Caco-2 (cell line): ENCODE results near the gene PHLPP1. TPM values are rescaled to one million over a fixed set of nuclear protein-coding genes. Genes with fewer than 3 reads are reported as not detected.

Experiments
- BruUV-seq: library from RNA; stranded (reverse); fragments of 400-500 nt; replicated peaks from 2 replicates; lab custom pipeline; 2021; lab: Mats Ljungman, UMichigan
- CTCF ChIA-PET: fragments of 300-600 bp; sonication (Branson Sonifier 250); formaldehyde crosslinking; loops from one replicate; lab custom pipeline; 2022; ENCODE audit warnings: antibody characterized with exemption; lab: Charles Lee
- POLR2A ChIA-PET: fragments of 300-600 bp; sonication (Branson Sonifier 250); formaldehyde crosslinking; loops from one replicate; lab custom pipeline; 2022; ENCODE audit warnings: antibody characterized with exemption; lab: Charles Lee
- DNase-seq, 2 experiments: peaks; one replicate each; pipeline versions ENCODE4 v3.0.0 to v3.0.0-alpha.2; 2020 to 2022
- H3K27me3 ChIP-seq: replicated peaks from 2 replicates; pipeline ENCODE4 v1.6.0; 2011; ENCODE audit warnings: low read length; ENCODE audit not compliant: control insufficient read depth, insufficient read depth
- H3K36me3 ChIP-seq: 2 replicates; pipeline ENCODE4 v1.5.1; 2011; ENCODE audit warnings: low read length; ENCODE audit not compliant: control insufficient read depth, insufficient read depth
- H3K4me1 ChIP-seq: fragments of 250-450 bp; sonication (Bioruptor Pico); 2 replicates; pipeline ENCODE4 v1.5.1; 2020; ENCODE audit warnings: mild to moderate bottlenecking
- H3K4me3 ChIP-seq: 2 replicates; pipeline ENCODE4 v1.5.1; 2011; ENCODE audit warnings: low read depth, mild to moderate bottlenecking, control low read depth, low read length
- H3K9me3 ChIP-seq: fragments of 250-450 bp; sonication (Bioruptor Pico); 2 replicates; pipeline ENCODE4 v1.5.1; 2020; ENCODE audit warnings: mild to moderate bottlenecking, moderate library complexity
- H3K27ac Mint-ChIP-seq: one replicate; pipeline ENCODE4 v1.8.0; 2022; ENCODE audit warnings: mixed read lengths; ENCODE audit not compliant: unreplicated experiment
- H3K27me3 Mint-ChIP-seq: one replicate; pipeline ENCODE4 v1.8.0; 2022; ENCODE audit warnings: mixed read lengths; ENCODE audit not compliant: insufficient read depth, unreplicated experiment
- H3K36me3 Mint-ChIP-seq: one replicate; pipeline ENCODE4 v1.8.0; 2022; ENCODE audit warnings: mild to moderate bottlenecking, mixed read lengths; ENCODE audit not compliant: insufficient read depth, unreplicated experiment
- H3K4me1 Mint-ChIP-seq: one replicate; pipeline ENCODE4 v1.8.0; 2022; ENCODE audit warnings: low read depth, mixed read lengths; ENCODE audit not compliant: unreplicated experiment
- H3K4me3 Mint-ChIP-seq: one replicate; pipeline ENCODE4 v1.8.0; 2022; ENCODE audit warnings: mild to moderate bottlenecking, moderate library complexity, mixed read lengths; ENCODE audit not compliant: unreplicated experiment
- H3K9me3 Mint-ChIP-seq: one replicate; pipeline ENCODE4 v1.8.0; 2022; ENCODE audit warnings: mixed read lengths; ENCODE audit not compliant: unreplicated experiment
- CTCF ChIP-seq, 2 experiments: fragments of 200-600 bp in 1 of 2; IDR thresholded peaks; 1 replicate in 1 of 2; 2 replicates in 1 of 2; pipeline versions ENCODE4 v1.5.1 to v1.8.0; 2011 to 2022; ENCODE audit warnings: antibody characterized with exemption in 1 of 2, control low read depth in 1 of 2, inconsistent platforms in 1 of 2, low read depth in 1 of 2, low read length in 1 of 2, mild to moderate bottlenecking in 1 of 2, moderate library complexity in 1 of 2; ENCODE audit not compliant: insufficient read depth in 1 of 2, severe bottlenecking in 1 of 2, unreplicated experiment in 1 of 2
- intact Hi-C: fragments of 100-400 bp; cut with micrococcal nuclease; formaldehyde crosslinking; loops from one replicate; pipeline ENCODE4 v1.10.0; 2022; ENCODE audit not compliant: unreplicated experiment
- total RNA-seq: library from RNA; stranded (reverse); gene quantifications from 2 replicates; pipeline ENCODE4 v1.2.3, GENCODE V29; 2022

The PHLPP1 gene
- total RNA-seq, 1 experiment from 2014 or later = 20.1 TPM

- H3K36me3 Mint-ChIP-seq = no peaks in the 10 kb centered on the region
- no TSS peak for BruUV-seq
- CTCF ChIA-PET = no interaction called here
Observed at GRCh38 chr18:62751341-62751821, 36.0 kb downstream of the PHLPP1 start.

DNA sequence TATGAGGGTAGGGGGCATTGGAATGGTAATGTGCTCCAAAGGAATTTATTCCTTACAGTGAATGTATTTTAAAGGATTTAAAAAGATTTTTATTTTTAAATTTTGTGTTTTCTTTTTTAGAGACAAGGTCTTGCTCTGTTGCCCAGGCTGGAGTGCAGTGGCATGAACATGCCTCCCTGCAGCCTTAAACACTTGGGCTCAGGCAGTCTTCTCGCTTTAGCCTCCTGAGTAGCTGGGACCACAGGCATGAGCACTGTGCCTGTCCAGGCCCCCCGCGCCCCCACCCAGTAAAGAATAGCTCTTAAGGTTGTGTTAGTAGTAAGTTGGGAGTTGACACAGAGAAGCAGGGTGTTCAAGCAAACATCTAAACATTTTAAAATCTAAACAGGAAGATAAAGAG, 36.6 kb downstream of the PHLPP1 start:
- ChIA-PET POLR2A (no interaction called here), CTCF (no interaction called here)
- no peaks in the 10 kb centered on the region for H3K27me3 ChIP-seq
- TF ChIP-seq CTCF (IDR thresholded peaks at IDR 0.05; ENCODE audit: insufficient read depth in 1 of 2, low read depth in 1 of 2, low read length in 1 of 2, severe bottlenecking in 1 of 2, unreplicated experiment in 1 of 2) = no peak
- no peaks in the 10 kb centered on the region for H3K27me3 Mint-ChIP-seq
- DNase-seq = no peak
- no peak overlapping the region for H3K4me3 Mint-ChIP-seq
- no peaks in the 10 kb centered on the region for H3K9me3 Mint-ChIP-seq
- no peaks in the 10 kb centered on the region for H3K36me3 Mint-ChIP-seq
- H3K9me3 ChIP-seq = no peaks in the 10 kb centered on the region
- no TSS peak for BruUV-seq
- no peaks in the 10 kb centered on the region for H3K36me3 ChIP-seq
- no peak overlapping the region for H3K4me3 ChIP-seq
- no peak overlapping the region for H3K27ac Mint-ChIP-seq
- H3K4me1 Mint-ChIP-seq = peaks cover 10% of the 10 kb centered on the region
- H3K4me1 ChIP-seq = peaks cover 17% of the 10 kb centered on the region; the same call in 1 of the 2 replicates
- intact Hi-C loops = no loop called here

More at GRCh38 chr18:62751341-62751821, 36.0 kb downstream of the PHLPP1 start:
- H3K27ac Mint-ChIP-seq = no peak overlapping the region
- Histone ChIP-seq H3K4me1 (peaks cover 17% of the 10 kb centered on the region; the same call in 1 of the 2 replicates), H3K4me3 (no peak overlapping the region), H3K9me3 (no peaks in the 10 kb centered on the region), H3K36me3 (no peaks in the 10 kb centered on the region), H3K27me3 (no peaks in the 10 kb centered on the region)
- no peaks in the 10 kb centered on the region for H3K27me3 Mint-ChIP-seq
- intact Hi-C loops = no loop called here
- H3K4me3 Mint-ChIP-seq = no peak overlapping the region
- peaks cover 10% of the 10 kb centered on the region for H3K4me1 Mint-ChIP-seq
- H3K9me3 Mint-ChIP-seq = no peaks in the 10 kb centered on the region
- POLR2A ChIA-PET = no interaction called here
- DNase-seq = no peak
- no peak for TF ChIP-seq CTCF (IDR thresholded peaks at IDR 0.05; ENCODE audit: insufficient read depth in 1 of 2, low read depth in 1 of 2, low read length in 1 of 2, severe bottlenecking in 1 of 2, unreplicated experiment in 1 of 2)

GRCh38 chr18:62754026-62754425, 38.7 kb downstream of the PHLPP1 start:
- H3K36me3 Mint-ChIP-seq = no peaks in the 10 kb centered on the region
- peaks cover 17% of the 10 kb centered on the region; the same call in 1 of the 2 replicates for H3K4me1 ChIP-seq
- H3K9me3 ChIP-seq = no peaks in the 10 kb centered on the region
- ChIA-PET CTCF (interaction anchor here (0.5 kb wide), 1 partner anchor 350 kb away, joined by 9 read pairs; no protein-coding TSS in a partner anchor), POLR2A (no interaction called here)
- no peak for DNase-seq
- intact Hi-C loops = no loop called here
- no peaks in the 10 kb centered on the region for H3K36me3 ChIP-seq
- no peak for TF ChIP-seq CTCF (IDR thresholded peaks at IDR 0.05; ENCODE audit: insufficient read depth in 1 of 2, low read depth in 1 of 2, low read length in 1 of 2, severe bottlenecking in 1 of 2, unreplicated experiment in 1 of 2)
- BruUV-seq = no TSS peak
- no peak overlapping the region for H3K4me3 Mint-ChIP-seq
- no peaks in the 10 kb centered on the region for H3K27me3 Mint-ChIP-seq
- H3K4me3 ChIP-seq = no peak overlapping the region
- no peaks in the 10 kb centered on the region for H3K27me3 ChIP-seq
- no peaks in the 10 kb centered on the region for H3K9me3 Mint-ChIP-seq
- H3K27ac Mint-ChIP-seq = no peak overlapping the region
- H3K4me1 Mint-ChIP-seq = peaks cover 10% of the 10 kb centered on the region
